HG03565 (cell line): ENCODE measurements around the gene KCNMB2.
"Not testable (repeated sequence)": the region's sequence is repeated elsewhere in the genome, so short reads cannot be mapped to it uniquely, and the experiment has no call there.

Experiments
- ATAC-seq: cut with Tn5 transposase; IDR thresholded peaks from one replicate; pipeline ENCODE4 v1.9.1; 2021; ENCODE audit warnings: mild to moderate bottlenecking, moderate library complexity; ENCODE audit not compliant: unreplicated experiment

Gene KCNMB2

DNA sequence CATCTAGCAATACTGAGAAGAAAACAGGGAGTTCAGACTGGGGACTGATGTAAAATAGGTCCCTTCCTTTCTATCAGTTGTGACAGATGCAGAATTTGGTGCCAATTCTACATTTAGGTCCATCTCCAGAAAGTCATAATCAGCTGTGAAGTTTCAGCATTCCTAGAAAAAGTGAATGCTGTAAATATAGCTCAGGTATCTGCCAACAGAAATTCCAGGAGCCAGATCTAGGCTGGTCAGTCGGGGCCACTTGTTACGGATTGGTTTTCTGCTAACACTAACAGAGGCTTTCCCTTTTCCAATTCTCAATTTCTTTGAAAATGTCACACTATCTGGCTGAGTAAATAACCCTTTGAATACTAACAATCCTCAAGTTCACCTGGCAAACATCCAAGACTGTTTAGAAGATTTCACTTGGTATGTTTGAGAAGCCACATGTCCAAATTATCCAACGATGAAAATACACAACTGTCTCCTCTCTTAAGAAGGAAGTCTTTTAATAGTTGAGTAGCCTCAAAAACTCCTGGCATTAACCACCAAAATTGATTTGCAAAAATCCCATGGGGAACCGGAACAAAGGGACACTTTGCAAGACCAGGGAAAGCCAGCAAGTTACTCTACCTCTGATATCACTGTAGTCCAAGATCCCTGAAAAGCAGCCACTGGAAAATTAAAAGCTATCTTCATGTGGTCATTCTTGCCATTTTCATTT, 313.1 kb downstream of the KCNMB2 start:
- no peak for ATAC-seq

DNA sequence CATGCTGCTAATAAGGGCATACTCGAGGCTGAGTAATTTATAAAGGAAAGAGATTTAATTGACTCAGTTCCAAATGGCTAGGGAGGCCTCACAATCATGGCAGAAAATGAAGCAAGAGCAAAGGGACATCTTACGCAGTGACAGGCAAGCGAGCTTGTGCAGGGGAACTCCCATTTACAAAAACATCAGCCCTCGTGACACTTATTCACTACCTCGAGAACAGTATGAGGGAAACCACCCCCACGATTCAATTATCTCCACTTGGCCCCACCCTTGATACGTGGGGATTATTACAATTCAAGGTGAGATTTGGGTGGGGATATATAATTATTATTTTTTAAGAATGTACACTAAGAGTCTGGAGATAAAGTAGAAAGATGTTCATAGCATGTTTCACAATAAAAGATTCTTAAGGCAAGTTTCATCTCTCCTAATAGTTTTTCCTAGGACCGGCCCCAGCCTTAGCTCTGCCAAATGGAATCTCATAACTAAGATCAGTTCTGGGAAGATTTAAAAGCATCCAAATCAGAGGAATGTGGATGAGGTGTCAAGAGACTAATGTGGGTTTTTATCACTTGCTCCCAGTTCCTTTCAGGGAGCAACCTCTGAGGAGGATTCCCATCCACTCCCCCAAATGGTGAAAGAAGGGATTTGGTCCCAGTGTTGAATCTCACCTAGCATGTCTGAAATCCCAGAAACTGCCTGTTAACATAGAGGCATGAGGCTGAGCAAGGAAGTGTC, 314.4 kb downstream of the KCNMB2 start:
- no peak for ATAC-seq

DNA sequence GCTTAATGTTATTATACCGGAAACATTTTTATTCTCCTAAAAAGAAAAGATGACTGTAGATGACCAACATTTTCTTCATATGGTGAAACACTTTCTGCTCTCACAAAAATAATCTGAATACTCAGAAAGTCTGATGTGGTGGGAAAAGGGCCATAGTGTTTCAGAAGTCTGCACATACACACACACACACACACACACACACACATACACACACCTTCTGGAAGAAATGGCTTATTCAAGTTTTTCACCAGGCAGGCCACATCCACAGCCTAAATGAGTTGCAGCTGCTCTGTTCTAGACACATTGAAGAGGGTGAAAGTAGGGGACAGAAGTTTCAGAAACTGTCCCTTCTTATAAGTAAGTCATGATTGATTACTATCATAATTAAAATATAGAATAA, 315.3 kb downstream of the KCNMB2 start:
- no peak for ATAC-seq

DNA sequence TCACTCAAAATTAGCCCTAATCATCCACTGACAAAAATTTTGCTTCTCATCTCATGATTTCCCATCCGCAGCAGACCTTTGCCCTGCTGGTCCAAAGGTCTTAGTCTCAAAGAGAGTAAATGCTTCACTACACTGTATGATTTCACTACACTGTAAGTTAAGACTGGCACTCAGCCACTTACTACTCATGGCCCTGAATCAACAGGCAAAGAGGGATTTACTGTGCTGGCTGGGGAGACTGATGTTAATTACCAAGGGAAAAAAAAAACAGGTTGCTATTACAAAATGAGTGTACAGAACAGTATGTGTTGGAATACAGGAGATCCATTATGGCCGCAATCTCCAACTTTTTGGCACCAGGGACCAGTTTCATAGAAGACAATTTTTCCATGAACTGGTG, 320.6 kb downstream of the KCNMB2 start:
- no peak for ATAC-seq

DNA sequence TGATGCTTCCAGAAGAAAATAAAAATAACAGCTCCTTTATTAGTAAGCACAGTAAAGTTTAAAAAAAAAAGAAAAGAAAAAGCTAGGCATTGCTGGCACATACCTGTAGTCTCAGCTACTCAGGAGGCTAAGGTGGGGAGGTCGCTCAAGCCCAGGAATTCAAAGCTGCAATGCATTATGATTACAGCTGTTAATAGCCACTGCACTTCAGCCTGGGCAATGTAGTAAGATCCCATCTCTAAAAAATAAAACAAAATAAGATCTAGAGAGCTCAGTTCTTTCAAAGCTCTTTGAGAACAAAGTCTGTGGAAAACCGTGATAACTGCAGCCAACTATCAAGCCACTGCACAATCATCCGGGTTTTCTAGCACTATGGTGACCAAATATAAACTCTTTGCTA, 323.1 kb downstream of the KCNMB2 start:
- ATAC-seq: no peak

DNA sequence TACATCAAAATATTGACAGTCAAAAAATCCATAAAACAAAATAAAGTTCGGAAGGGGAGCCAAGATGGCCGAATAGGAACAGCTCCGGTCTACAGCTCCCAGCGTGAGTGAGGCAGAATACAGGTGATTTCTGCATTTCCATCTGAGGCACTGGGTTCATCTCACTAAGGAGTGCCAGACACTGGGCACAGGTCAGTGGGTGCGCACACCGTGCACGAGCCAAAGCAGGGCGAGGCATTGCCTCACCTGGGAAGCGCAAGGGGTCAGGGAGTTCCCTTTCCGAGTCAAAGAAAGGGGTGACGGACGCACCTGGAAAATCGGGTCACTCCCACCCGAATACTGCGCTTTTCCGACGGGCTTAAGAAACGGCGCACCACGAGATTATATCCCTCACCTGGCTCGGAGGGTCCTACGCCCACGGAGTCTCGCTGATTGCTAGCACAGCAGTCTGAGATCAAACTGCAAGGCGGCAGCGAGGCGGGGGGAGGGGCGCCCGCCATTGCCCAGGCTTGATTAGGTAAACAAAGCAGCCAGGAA, 323.7 kb downstream of the KCNMB2 start:
- ATAC-seq: not testable (repeated sequence)

DNA sequence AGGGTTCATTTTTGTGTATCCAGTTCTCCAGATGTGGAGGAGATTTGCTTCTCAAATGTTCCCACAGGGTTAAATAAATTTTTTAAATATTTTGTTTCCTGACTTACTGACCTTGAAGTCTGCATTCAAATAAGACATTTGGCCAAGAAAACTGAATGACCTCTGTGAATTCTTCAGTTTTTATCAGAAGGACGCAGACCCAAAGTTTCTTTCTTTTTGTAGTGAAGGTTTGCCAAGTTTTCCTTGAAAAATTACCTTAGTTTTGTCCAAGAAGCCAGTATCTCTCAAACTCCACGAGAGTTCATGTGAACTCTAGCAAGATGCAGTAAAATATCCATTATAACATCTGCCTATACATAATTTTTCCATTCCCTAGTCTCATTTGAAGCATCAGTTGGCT, 332.4 kb downstream of the KCNMB2 start:
- no peak for ATAC-seq

DNA sequence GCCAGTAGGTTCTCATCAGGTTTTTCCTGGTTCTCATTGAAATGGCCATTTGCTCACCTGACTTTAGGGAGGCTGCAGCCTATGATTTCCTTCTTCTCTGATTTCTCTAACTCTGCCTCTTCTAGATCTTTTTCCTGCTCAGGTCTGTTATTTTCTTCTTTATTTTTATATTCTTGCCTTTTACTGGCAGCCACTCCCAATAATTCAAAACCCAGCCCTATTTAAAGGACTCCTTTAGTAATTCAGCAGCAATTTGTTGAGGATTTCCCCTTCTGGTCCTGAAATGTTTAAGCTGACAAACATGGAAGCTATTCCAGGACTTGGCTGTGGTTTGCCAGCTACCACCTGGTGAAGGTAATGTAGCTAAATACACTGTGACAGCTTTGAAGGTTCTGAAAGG, 333.8 kb downstream of the KCNMB2 start:
- ATAC-seq: no peak

DNA sequence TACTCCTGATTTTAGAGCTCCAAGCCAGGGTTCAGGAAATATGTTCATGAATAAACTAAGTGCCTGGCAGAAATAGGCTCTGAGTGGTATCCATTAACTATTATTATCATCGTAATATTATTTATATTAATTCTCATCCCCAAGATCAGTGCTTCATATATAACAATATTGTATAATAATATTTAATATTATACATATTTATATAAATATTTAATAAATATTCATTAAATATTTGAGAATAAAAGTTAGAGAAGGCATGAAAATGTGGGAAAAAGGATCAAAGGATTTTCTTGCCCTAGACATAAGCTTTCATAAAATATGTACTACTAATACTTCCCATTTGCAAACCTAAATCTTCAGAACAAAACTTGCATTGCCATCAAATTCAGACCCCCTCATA, 338.9 kb downstream of the KCNMB2 start:
- ATAC-seq: no peak

DNA sequence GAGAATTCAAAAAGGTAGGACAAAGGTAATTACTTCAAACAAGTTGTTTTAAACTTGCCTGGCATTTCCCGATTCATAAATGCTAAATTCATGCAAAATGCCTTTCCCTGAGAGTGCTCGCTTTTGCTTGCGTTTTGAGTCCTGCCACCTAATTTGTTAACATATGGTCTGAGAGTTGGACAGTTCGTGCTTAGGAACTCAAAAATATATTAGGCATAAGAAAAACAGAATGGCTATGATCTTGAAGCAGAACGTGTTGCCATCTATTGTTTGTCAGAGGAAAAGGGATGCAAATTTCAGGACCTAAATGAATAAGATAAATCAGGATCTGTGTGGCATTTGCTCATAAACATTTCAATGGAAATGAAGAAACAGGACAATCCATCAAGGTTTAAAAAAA, 339.6 kb downstream of the KCNMB2 start:
- ATAC-seq: no peak

DNA sequence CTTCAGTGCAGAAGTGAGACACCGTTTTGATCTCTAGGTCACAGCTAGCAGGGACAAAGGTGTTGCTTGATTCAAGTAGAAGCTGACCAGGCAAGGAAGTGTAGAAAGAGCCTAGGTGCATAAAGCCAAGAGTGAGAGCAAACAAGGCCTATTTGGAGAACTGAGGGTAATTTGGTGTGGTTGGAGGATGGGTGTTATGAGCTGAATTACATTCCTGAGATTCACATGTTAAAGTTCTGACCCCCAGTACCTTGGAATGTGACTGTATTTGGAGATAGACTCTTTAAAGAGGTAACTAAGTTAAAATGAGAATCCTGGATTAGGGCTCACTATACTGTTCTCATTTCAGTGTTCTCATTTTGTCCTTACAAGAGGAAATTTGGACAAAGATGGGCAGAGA, 344.0 kb downstream of the KCNMB2 start:
- ATAC-seq: no peak
